Panc1 (cell line): ENCODE results near the gene CCDC137. TPM values are rescaled to one million over a fixed set of nuclear protein-coding genes. Genes with fewer than 3 reads are reported as not detected.

Source experiments
- ATAC-seq: fragments of 200-7000 bp; cut with Tn5 transposase; 2 replicates; pipeline ENCODE4 v1.9.1; 2020; ENCODE audit warnings: mild to moderate bottlenecking, moderate library complexity
- BruUV-seq: library from RNA; stranded (reverse); fragments of 400-500 nt; replicated peaks from 2 replicates; lab custom pipeline; 2021; lab: Mats Ljungman, UMichigan
- CTCF ChIA-PET: fragments of 300-600 bp; sonication (Branson Sonifier 250); formaldehyde crosslinking; loops from one replicate; lab custom pipeline; 2022; ENCODE audit warnings: antibody characterized with exemption; lab: Charles Lee
- POLR2A ChIA-PET: fragments of 300-600 bp; sonication (Branson Sonifier 250); formaldehyde crosslinking; loops from one replicate; lab custom pipeline; 2022; ENCODE audit warnings: antibody characterized with exemption; lab: Charles Lee
- DNase-seq: peaks from one replicate; pipeline ENCODE4 v3.0.0-alpha.2; 2010; ENCODE audit warnings: low read depth, low spot score
- H3K27ac ChIP-seq: 2 replicates; pipeline ENCODE4 v1.5.1; 2011; ENCODE audit warnings: mild to moderate bottlenecking, low read length, inconsistent platforms
- H3K27me3 ChIP-seq: fragments of 200-500 bp; sonication (Bioruptor generic); 2 replicates; pipeline ENCODE4 v1.6.0; 2014; ENCODE audit warnings: low read length, inconsistent platforms; ENCODE audit not compliant: control insufficient read depth, insufficient read depth
- H3K36me3 ChIP-seq: fragments of 200-500 bp; sonication (Bioruptor generic); 2 replicates; pipeline ENCODE4 v1.5.1; 2014; ENCODE audit warnings: inconsistent platforms, mild to moderate bottlenecking, low read length, moderate library complexity; ENCODE audit not compliant: control insufficient read depth, insufficient read depth
- H3K4me1 ChIP-seq: 2 replicates; pipeline ENCODE4 v1.5.1; 2011; ENCODE audit warnings: inconsistent platforms, mild to moderate bottlenecking, low read length, moderate library complexity; ENCODE audit not compliant: control insufficient read depth, insufficient read depth
- H3K4me3 ChIP-seq, 2 experiments: 2 replicates each; pipeline ENCODE4 v1.5.1; 2011 to 2012; ENCODE audit warnings: low read depth in 2 of 2, low read length in 2 of 2, mild to moderate bottlenecking in 2 of 2, inconsistent platforms in 1 of 2, moderate library complexity in 1 of 2
- H3K9me3 ChIP-seq: fragments of 200-500 bp; sonication (Bioruptor generic); 2 replicates; pipeline ENCODE4 v1.5.1; 2014; ENCODE audit warnings: low read depth, mild to moderate bottlenecking, inconsistent platforms, low read length, moderate library complexity; ENCODE audit not compliant: control insufficient read depth, insufficient read depth
- CTCF ChIP-seq: fragments of 450-650 bp; IDR thresholded peaks from 2 replicates; pipeline ENCODE4 v1.5.1; 2017; ENCODE audit warnings: mild to moderate bottlenecking
- POLR2AphosphoS5 ChIP-seq: IDR thresholded peaks from 2 replicates; pipeline ENCODE4 v1.6.1; 2012; ENCODE audit warnings: mild to moderate bottlenecking, low read depth, low read length, moderate library complexity
- REST ChIP-seq, 2 experiments: IDR thresholded peaks; 2 replicates each; pipeline ENCODE4 v1.6.1; 2011 to 2012; ENCODE audit warnings: low read depth in 2 of 2, control low read depth in 1 of 2, low read length in 1 of 2, mild to moderate bottlenecking in 1 of 2, moderate library complexity in 1 of 2; ENCODE audit not compliant: insufficient read depth in 1 of 2
- SIN3A ChIP-seq: IDR thresholded peaks from 2 replicates; pipeline ENCODE4 v1.6.1; 2012; ENCODE audit warnings: low read depth, mild to moderate bottlenecking, low read length, moderate library complexity, borderline replicate concordance; ENCODE audit not compliant: insufficient read depth
- TCF7L2 ChIP-seq: IDR thresholded peaks from 2 replicates; pipeline ENCODE4 v1.6.1; 2011; ENCODE audit warnings: mild to moderate bottlenecking, low read depth, low read length, inconsistent platforms
- in situ Hi-C: cut with HindIII; loops from 2 replicates; pipeline ENCODE4 v1.10.0; 2016; ENCODE audit warnings: low sequenced_read_pairs, low pct_unique_long_range_greater_than_20kb
- intact Hi-C: fragments of 100-400 bp; cut with micrococcal nuclease; formaldehyde crosslinking; loops from one replicate; pipeline ENCODE4 v1.10.0; 2022; ENCODE audit not compliant: unreplicated experiment
- total RNA-seq: library from RNA; stranded (reverse); gene quantifications from one replicate; pipeline ENCODE4 v1.2.1, GENCODE V29; 2021; ENCODE audit not compliant: unreplicated experiment

CCDC137 gene
- total RNA-seq, 1 experiment from 2014 or later, result 74.6 TPM

- intact Hi-C loops, result no loop called here
- ChIA-PET POLR2A (interaction anchor here (0.6 kb wide), 1 partner anchor 297 kb away, joined by 3 read pairs; no protein-coding TSS in a partner anchor), CTCF (interaction anchor here (0.6 kb wide), 1 partner anchor 281 kb away, joined by 5 read pairs; no protein-coding TSS in a partner anchor)
- no peak overlapping the region for H3K4me3 ChIP-seq
- in situ Hi-C loops, result no loop called here
- no peak overlapping the region for H3K27ac ChIP-seq
- no TSS peak for BruUV-seq
- peaks cover 3% of the 10 kb centered on the region; the same call in 1 of the 2 replicates for H3K36me3 ChIP-seq
- ATAC-seq (no peak), DNase-seq (no peak)
- no peak for TF ChIP-seq SIN3A
- TF ChIP-seq REST (IDR thresholded peaks at IDR 0.05; ENCODE audit: insufficient read depth in 1 of 2, low read depth in 2 of 2, low read length in 1 of 2), result no peak
- no peak for TF ChIP-seq POLR2AphosphoS5
- TF ChIP-seq TCF7L2, result no peak
- no peak for TF ChIP-seq CTCF
- peaks cover 20% of the 10 kb centered on the region for H3K4me1 ChIP-seq
- no peaks in the 10 kb centered on the region for H3K9me3 ChIP-seq
- no peaks in the 10 kb centered on the region for H3K27me3 ChIP-seq
Measured at GRCh38 chr17:81715872-81716673, 49.5 kb downstream of the CCDC137 start.

DNA sequence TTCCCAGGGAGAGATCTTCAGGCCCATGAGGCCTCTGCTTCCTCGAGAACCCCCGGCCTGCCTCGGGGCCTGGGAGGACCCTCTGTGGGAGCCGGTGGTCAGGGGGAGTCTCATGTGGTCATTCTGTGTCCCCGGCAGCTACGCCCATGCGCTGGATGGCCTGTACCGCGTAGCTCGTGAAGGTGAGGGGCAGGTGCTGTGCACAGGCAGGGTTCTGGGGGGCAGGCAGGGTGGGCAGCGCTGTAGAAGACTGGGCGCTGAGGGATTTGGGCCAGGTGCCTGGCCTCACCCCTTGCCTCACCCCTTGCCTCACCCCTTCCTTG lies 50.1 kb downstream of the CCDC137 start:
- no peak for TF ChIP-seq SIN3A
- ChIA-PET CTCF (no interaction called here), POLR2A (no interaction called here)
- intact Hi-C loops (no loop called here), in situ Hi-C loops (no loop called here)
- no TSS peak for BruUV-seq
- Histone ChIP-seq H3K4me1 (peaks cover 15% of the 10 kb centered on the region), H3K9me3 (no peaks in the 10 kb centered on the region), H3K4me3 (no peak overlapping the region), H3K36me3 (peaks cover 3% of the 10 kb centered on the region; the same call in 1 of the 2 replicates), H3K27me3 (no peaks in the 10 kb centered on the region), H3K27ac (no peak overlapping the region)
- no peak for DNase-seq
- ATAC-seq, result no peak
